ENCODE measurements around the gene PRPH.
"Not testable (repeated sequence)": the region's sequence is repeated elsewhere in the genome, so short reads cannot be mapped to it uniquely, and the experiment has no call there.

DNA sequence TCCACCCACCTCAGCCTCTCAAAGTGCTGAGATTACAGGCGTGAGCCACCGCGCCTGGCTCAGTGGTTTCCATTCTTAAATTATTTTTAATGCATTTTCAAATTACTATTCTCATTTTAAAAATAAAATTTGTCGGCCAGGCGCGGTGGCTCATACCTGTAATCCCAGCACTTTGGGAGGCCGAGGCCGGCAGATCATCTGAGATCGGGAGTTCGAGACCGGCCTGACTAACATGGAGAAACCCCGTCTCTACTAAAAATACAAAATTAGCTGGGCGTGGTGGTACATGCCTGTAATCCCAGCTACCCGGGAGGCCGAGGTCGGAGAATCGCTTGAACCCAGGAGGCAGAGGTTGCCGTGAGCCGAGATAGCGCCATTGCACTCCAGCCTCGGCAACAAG is 38.8 kb downstream of the PRPH start:
- TF ChIP-seq, protein P1, sequence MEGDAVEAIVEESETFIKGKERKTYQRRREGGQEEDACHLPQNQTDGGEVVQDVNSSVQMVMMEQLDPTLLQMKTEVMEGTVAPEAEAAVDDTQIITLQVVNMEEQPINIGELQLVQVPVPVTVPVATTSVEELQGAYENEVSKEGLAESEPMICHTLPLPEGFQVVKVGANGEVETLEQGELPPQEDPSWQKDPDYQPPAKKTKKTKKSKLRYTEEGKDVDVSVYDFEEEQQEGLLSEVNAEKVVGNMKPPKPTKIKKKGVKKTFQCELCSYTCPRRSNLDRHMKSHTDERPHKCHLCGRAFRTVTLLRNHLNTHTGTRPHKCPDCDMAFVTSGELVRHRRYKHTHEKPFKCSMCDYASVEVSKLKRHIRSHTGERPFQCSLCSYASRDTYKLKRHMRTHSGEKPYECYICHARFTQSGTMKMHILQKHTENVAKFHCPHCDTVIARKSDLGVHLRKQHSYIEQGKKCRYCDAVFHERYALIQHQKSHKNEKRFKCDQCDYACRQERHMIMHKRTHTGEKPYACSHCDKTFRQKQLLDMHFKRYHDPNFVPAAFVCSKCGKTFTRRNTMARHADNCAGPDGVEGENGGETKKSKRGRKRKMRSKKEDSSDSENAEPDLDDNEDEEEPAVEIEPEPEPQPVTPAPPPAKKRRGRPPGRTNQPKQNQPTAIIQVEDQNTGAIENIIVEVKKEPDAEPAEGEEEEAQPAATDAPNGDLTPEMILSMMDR (IDR thresholded peaks at IDR 0.05; ENCODE audit: insufficient read depth, low read length, poor library complexity, severe bottlenecking), result not testable (repeated sequence)
- TF ChIP-seq EZH2phosphoT487 (conservative IDR thresholded peaks at IDR 0.05; ENCODE audit: low read length), result not testable (repeated sequence)
